Testis (tissue), 2 donors: ENCODE measurements around the gene NPAS2.

Experiments used
- POLR2A ChIP-seq: fragments of 450-650 bp; IDR thresholded peaks from one replicate; pipeline ENCODE4 v1.6.1; 2017; ENCODE audit warnings: antibody characterized with exemption, mild to moderate bottlenecking, moderate library complexity
- TF ChIP-seq, protein P1 (sequence below), 3 experiments: fragments of 450-650 bp in 2 of 3; fragments of 200-600 bp in 1 of 3; sonication (generic) in 1 of 3; IDR thresholded peaks; one replicate each; pipeline ENCODE4 v1.5.1; 2016 to 2019; ENCODE audit warnings: antibody characterized with exemption in 3 of 3, mild to moderate bottlenecking in 2 of 3, moderate library complexity in 1 of 3

DNA sequence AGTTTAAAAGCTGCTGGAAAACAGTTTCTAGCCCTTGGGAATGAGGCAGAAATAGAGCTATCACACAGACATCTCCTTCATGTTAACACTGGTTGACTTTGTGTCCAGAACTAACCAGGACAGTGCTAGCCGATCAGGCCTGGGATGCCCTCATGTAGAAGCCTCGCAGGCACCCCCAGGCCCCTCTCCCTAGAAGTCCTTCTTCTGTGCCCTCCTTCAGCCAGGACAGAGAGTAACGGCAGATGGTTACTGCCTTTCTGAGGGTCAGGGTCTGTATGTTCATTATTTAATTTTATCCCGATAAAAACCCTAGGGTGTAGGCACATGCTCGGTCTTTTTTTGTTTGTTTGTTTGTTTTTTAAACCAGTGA lies 171.4 kb downstream of the NPAS2 start:
- TF ChIP-seq, protein P1, sequence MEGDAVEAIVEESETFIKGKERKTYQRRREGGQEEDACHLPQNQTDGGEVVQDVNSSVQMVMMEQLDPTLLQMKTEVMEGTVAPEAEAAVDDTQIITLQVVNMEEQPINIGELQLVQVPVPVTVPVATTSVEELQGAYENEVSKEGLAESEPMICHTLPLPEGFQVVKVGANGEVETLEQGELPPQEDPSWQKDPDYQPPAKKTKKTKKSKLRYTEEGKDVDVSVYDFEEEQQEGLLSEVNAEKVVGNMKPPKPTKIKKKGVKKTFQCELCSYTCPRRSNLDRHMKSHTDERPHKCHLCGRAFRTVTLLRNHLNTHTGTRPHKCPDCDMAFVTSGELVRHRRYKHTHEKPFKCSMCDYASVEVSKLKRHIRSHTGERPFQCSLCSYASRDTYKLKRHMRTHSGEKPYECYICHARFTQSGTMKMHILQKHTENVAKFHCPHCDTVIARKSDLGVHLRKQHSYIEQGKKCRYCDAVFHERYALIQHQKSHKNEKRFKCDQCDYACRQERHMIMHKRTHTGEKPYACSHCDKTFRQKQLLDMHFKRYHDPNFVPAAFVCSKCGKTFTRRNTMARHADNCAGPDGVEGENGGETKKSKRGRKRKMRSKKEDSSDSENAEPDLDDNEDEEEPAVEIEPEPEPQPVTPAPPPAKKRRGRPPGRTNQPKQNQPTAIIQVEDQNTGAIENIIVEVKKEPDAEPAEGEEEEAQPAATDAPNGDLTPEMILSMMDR (IDR thresholded peaks at IDR 0.05): no peak
- no peak for TF ChIP-seq POLR2A
